ENCODE measurements around the gene KRABD2.

The KRABD2 gene

GRCh38 chr17:8409966-8410882, 33.7 kb upstream of the KRABD2 start:
- Histone ChIP-seq H3K4me3 (no peak overlapping the region), H3K36me3 (no peaks in the 10 kb centered on the region), H3K4me1 (no peaks in the 10 kb centered on the region), H3K9me3 (no peaks in the 10 kb centered on the region), H3K27me3 (no peaks in the 10 kb centered on the region), H3K27ac (no peak overlapping the region)
- intact Hi-C loops (cut with DNase I; ENCODE audit: low total_unique reads) = no loop called here
- peak; percentile 89 to 90 for DNase-seq
- TF ChIP-seq POLR2A (IDR thresholded peaks at IDR 0.05) = no peak
- TF ChIP-seq, protein P1, sequence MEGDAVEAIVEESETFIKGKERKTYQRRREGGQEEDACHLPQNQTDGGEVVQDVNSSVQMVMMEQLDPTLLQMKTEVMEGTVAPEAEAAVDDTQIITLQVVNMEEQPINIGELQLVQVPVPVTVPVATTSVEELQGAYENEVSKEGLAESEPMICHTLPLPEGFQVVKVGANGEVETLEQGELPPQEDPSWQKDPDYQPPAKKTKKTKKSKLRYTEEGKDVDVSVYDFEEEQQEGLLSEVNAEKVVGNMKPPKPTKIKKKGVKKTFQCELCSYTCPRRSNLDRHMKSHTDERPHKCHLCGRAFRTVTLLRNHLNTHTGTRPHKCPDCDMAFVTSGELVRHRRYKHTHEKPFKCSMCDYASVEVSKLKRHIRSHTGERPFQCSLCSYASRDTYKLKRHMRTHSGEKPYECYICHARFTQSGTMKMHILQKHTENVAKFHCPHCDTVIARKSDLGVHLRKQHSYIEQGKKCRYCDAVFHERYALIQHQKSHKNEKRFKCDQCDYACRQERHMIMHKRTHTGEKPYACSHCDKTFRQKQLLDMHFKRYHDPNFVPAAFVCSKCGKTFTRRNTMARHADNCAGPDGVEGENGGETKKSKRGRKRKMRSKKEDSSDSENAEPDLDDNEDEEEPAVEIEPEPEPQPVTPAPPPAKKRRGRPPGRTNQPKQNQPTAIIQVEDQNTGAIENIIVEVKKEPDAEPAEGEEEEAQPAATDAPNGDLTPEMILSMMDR (IDR thresholded peaks at IDR 0.05) = peak; percentile 82 to 88 (median 86)

DNA sequence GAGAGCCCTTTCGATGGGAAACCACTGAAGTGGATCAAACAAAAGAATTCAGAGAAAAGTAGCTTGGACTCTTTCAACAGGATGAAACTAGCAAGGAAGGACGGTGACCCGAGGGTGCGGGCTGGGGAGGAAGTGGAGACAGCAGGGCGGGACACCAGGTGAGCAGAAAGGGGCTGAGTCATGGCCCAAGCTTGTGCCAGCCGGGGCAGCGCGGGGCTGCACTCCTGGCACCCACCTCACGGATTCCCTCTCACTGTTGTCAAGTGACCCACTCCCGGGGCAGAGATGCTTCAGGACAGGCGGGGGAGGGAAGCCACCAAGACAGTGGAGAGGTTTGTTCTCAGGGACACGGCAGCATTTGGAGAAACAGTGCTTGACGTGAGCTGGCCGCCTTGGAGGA, 31.9 kb upstream of the KRABD2 start:
- no peaks in the 10 kb centered on the region for H3K27me3 ChIP-seq
- intact Hi-C loops (cut with DNase I; ENCODE audit: low total_unique reads) = no loop called here
- H3K9me3 ChIP-seq = no peaks in the 10 kb centered on the region
- DNase-seq = no peak
- no peak for TF ChIP-seq POLR2A (IDR thresholded peaks at IDR 0.05)
- TF ChIP-seq, protein P1 (IDR thresholded peaks at IDR 0.05) = no peak
- no peaks in the 10 kb centered on the region for H3K36me3 ChIP-seq
- no peak overlapping the region for H3K27ac ChIP-seq
- H3K4me1 ChIP-seq = no peaks in the 10 kb centered on the region
- no peak overlapping the region for H3K4me3 ChIP-seq

DNA sequence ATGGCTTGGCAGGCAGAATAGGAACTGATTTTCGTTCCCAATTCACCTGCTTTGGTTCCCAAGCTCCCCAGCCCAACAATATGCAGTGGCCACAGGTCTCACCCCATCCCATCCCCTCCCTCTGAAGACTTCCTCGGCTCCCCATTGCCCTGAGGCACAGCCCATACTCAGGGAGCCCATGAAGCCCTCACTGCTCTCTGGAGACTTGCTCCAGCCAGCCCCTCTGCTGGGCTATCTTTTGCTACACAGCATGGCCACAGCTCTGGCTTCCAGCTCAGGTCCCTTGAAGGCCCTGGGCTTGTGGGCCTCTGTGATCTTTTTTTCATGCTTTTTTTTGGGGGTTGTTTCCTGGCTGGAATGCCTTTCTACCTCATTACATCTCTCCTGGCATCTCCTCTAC, 29.7 kb upstream of the KRABD2 start:
- Histone ChIP-seq H3K27me3 (no peaks in the 10 kb centered on the region), H3K4me1 (no peaks in the 10 kb centered on the region), H3K36me3 (no peaks in the 10 kb centered on the region), H3K9me3 (no peaks in the 10 kb centered on the region), H3K4me3 (no peak overlapping the region), H3K27ac (no peak overlapping the region)
- no peak for DNase-seq
- TF ChIP-seq, protein P1 (IDR thresholded peaks at IDR 0.05) = no peak
- TF ChIP-seq POLR2A (IDR thresholded peaks at IDR 0.05) = no peak
- intact Hi-C loops (cut with DNase I; ENCODE audit: low total_unique reads) = no loop called here

DNA sequence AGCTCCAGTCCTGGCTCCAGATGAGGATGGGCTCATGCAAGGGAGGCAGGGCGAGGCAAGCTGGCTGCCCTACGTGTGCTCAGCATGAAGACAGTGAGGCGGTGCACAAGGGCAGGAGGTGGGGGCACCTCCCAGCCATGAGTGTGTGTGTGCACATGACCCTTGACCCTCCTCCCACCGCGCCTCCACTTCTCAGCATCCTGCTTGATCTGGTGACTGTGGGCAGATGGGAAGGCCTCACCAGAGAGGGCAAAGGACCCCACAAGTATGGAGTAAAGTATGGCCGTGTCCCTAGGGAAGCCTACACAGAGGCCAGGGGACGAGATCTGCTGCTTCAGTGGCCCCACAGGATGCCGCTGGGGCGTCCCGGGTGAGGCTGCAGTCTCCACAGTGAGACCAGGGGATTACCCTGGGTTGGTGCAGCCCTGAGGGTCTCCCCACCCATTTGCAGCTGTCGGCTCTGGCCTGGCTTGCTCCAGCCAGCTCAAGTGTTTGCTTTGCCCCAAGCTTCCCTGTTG, 29.1 kb upstream of the KRABD2 start:
- Histone ChIP-seq H3K4me3 (no peak overlapping the region), H3K27me3 (no peaks in the 10 kb centered on the region), H3K36me3 (no peaks in the 10 kb centered on the region), H3K27ac (no peak overlapping the region), H3K4me1 (no peaks in the 10 kb centered on the region), H3K9me3 (no peaks in the 10 kb centered on the region)
- TF ChIP-seq, protein P1 (IDR thresholded peaks at IDR 0.05) = no peak
- TF ChIP-seq POLR2A (IDR thresholded peaks at IDR 0.05) = no peak
- intact Hi-C loops (cut with DNase I; ENCODE audit: low total_unique reads) = no loop called here
- no peak for DNase-seq

GRCh38 chr17:8402921-8403536, 26.5 kb upstream of the KRABD2 start:
- no peaks in the 10 kb centered on the region for H3K9me3 ChIP-seq
- H3K27ac ChIP-seq = no peak overlapping the region
- H3K36me3 ChIP-seq = no peaks in the 10 kb centered on the region
- intact Hi-C loops (cut with DNase I; ENCODE audit: low total_unique reads) = no loop called here
- no peaks in the 10 kb centered on the region for H3K4me1 ChIP-seq
- no peak overlapping the region for H3K4me3 ChIP-seq
- no peaks in the 10 kb centered on the region for H3K27me3 ChIP-seq
- TF ChIP-seq POLR2A (IDR thresholded peaks at IDR 0.05) = no peak
- no peak for DNase-seq

Measured in uterus (tissue), 3 donors.